ENCODE results near the gene HRCT1. TPM values are rescaled to one million over a fixed set of nuclear protein-coding genes. Genes with fewer than 3 reads are reported as not detected.
"Not testable (repeated sequence)": the region's sequence is repeated elsewhere in the genome, so short reads cannot be mapped to it uniquely, and the experiment has no call there.

HRCT1 gene
- total RNA-seq (2014; rRNA removed; shearing (Covaris generic)) = not detected in 2 replicates

DNA sequence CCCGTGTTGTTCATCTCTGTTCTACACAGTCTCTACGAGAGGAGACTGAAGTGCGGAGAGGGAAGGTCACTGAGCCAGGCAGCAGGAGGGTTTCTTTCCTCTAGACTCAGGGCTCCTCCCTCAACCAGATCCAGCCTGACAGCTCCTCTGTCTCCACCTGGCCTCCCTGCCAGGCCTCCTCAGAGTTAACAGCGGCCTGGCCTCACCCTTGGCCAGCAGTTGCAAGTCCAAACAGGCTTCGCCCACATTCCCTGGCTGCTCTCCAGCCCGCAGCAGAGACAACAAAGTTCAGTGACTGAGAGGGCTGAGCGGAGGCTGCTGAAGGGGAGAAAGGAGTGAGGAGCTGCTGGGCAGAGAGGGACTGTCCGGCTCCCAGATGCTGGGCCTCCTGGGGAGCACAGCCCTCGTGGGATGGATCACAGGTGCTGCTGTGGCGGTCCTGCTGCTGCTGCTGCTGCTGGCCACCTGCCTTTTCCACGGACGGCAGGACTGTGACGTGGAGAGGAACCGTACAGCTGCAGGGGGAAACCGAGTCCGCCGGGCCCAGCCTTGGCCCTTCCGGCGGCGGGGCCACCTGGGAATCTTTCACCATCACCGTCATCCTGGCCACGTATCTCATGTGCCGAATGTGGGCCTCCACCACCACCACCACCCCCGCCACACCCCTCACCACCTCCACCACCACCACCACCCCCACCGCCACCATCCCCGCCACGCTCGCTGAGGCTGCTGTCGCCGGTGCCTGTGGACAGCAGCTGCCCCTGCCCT lies at the start of gene HRCT1:
HRCT1 (plus strand) TSS at position 291 of the 768 bp plus-strand sequence; CDS start at position 377, 86 bp downstream.
- DNase-seq (ENCODE audit: low spot score) = peak; percentile 67
- in situ Hi-C loops (cut with HindIII; ENCODE audit: low sequenced_read_pairs) = no loop called here

- in situ Hi-C loops (cut with HindIII; ENCODE audit: low sequenced_read_pairs) = no loop called here
- DNase-seq (ENCODE audit: low spot score) = no peak
Observed at GRCh38 chr9:35856206-35856605, 49.8 kb upstream of the HRCT1 start.

DNA sequence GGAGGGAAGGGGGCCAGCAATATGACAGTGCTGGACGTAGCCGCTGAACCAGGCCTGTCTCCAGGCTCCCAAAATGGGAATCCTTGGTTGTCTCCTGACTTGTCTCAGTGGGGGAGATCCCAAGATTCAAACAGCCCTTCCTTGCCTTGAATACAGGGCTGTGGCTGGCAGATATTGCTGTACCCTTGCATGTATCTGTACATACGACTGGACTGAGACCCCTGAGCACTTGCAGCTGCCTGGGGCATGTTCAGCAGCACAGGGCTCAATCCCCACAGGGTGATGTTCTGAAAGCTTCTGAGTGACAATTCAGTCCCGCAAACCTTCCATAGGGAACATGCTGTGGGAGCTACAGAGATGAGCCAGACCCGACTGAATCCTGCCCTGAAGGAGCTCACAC lies 49.1 kb upstream of the HRCT1 start:
- no peak for DNase-seq (ENCODE audit: low spot score)
- in situ Hi-C loops (cut with HindIII; ENCODE audit: low sequenced_read_pairs) = no loop called here

DNA sequence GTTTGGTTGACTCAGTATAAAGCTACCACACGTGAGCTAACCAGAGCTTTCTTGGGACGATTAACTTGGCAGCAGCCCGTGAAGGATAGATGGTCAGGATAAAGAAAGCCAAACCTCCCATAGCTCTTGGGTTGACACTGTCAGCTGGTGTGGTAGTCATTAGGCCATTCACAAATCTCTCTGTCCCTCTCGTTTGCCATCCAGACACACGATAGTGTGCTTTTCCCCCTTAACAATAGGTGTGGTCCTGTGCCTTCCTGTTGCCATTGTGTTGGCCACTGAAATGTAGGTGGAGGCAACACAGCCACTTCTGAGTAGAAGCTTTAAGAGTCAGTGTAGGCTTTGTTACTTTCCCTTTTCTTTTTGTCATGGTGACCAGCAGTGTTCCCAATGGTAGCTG lies 47.5 kb upstream of the HRCT1 start:
- no peak for DNase-seq (ENCODE audit: low spot score)
- in situ Hi-C loops (cut with HindIII; ENCODE audit: low sequenced_read_pairs) = no loop called here

DNA sequence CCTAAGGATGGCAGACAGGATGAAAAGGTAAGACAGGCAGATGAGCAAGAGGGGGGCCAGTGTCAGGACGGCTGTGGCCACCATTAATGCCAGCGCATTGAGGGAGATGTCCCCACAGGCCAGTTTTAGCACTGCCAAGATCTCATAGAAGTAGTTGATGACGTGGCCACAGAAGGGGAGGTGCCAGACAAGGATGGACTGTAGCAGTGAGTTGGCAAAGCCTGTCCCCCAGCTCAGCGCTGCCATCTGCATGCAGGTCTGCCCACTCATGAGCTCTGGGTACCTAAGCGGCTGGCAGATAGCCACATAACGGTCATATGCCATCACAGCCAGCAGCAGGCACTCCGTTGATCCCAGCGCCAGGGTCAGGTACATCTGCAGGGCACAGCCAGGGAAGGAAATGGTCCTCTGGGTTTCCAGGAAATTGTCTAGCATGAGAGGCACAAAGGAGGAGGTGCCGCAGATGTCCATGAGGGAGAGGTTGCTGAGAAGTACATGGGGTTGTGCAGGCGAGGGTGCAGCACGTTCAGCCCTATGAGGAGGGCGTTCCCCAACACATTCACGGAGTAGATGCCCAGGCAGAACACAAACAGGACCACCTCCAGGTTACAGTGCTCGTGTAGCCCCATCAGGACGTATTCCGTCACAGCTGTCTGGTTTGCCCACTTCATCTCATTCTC lies 46.6 kb upstream of the HRCT1 start:
- DNase-seq (ENCODE audit: low spot score) = peak; percentile 86
- in situ Hi-C loops (cut with HindIII; ENCODE audit: low sequenced_read_pairs) = no loop called here

DNA sequence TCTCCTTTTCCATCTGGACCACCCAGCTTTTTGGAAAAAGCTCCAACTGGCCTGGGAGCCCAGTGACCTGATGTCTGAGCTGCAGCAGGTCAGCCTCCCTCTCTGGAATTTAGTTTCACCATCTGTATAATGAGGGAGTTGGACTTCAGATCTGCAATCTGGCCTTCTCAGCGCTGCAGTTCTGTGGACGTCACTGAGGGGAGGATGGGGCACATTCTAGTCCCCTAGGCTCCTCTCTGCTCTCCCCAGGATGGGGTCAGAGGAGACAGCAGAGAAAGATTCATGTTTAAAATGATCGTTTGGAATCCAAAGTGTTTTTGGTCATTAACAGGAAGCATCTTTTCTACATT lies 46.0 kb upstream of the HRCT1 start:
- in situ Hi-C loops (cut with HindIII; ENCODE audit: low sequenced_read_pairs) = no loop called here
- no peak for DNase-seq (ENCODE audit: low spot score)

DNA sequence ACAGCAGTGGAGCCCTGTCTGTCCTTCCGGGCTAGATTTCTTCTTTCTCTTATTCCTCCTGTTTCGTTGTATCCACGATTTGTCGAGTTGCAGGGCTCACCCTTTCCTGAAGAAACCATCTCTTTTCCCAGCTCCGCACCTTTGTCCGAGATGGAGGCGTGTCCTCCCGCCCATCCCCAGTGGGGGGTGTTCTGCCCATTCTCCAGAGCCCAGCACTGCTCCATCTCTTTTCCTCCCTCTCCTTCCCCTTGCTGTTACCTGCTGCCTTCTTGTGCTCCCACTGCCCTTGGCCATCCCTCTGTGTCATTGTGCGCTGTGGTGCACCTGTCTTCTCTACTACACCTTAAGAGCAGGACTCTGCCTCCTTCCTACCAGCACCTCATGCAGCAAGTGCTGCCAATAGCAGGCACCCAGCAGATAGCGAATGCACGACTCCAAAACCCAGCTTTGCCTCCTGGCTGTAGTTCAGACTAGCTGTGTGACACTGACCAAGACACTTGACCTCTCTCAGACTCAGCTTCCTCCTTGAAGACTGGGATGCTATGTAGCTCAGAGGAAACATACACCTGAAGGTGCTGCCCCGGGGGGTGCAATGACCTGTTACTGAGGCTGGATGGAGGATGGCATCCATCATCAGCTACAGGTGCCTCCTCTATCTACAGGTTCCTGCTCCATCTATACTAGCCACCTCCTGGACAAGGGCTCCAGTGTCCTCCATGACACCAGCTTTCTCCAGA lies 44.7 kb upstream of the HRCT1 start:
- DNase-seq (ENCODE audit: low spot score) = no peak
- in situ Hi-C loops (cut with HindIII; ENCODE audit: low sequenced_read_pairs) = no loop called here

DNA sequence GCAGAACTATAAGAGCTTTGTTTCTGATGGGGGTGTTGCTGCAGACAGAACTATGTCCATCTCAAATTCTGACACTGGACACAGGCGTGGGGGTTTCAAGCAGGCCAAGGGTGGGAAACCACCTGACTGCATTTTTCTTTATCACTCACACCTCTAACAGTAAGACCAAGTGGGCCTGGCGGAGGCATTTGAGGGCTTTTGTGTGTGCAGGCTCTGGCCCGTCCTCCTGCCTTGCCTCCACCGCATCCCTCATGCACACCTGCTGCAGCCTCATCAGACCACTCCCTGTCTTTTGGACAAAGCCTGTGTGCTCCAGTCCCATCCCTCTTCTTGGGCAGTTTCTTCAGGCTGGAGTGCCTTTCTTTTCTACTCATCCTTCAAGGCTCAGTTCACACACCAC lies 43.7 kb upstream of the HRCT1 start:
- no peak for DNase-seq (ENCODE audit: low spot score)
- in situ Hi-C loops (cut with HindIII; ENCODE audit: low sequenced_read_pairs) = no loop called here

- DNase-seq (ENCODE audit: low spot score) = no peak
Observed at GRCh38 chr9:35863583-35863982, 42.4 kb upstream of the HRCT1 start.

GRCh38 chr9:35864695-35865255 lies 41.2 kb upstream of the HRCT1 start:
- no peak for DNase-seq (ENCODE audit: low spot score)

More at GRCh38 chr9:35863583-35863982, 42.4 kb upstream of the HRCT1 start:
- in situ Hi-C loops (cut with HindIII; ENCODE audit: low sequenced_read_pairs) = no loop called here

GRCh38 chr9:35867538-35867937 lies 38.5 kb upstream of the HRCT1 start:
- in situ Hi-C loops (cut with HindIII; ENCODE audit: low sequenced_read_pairs) = no loop called here
- DNase-seq (ENCODE audit: low spot score) = no peak

More at GRCh38 chr9:35864695-35865255, 41.2 kb upstream of the HRCT1 start:
- in situ Hi-C loops (cut with HindIII; ENCODE audit: low sequenced_read_pairs) = no loop called here

- no peak for DNase-seq (ENCODE audit: low spot score)
- in situ Hi-C loops (cut with HindIII; ENCODE audit: low sequenced_read_pairs) = no loop called here
Observed at GRCh38 chr9:35868933-35869332, 37.1 kb upstream of the HRCT1 start.

DNA sequence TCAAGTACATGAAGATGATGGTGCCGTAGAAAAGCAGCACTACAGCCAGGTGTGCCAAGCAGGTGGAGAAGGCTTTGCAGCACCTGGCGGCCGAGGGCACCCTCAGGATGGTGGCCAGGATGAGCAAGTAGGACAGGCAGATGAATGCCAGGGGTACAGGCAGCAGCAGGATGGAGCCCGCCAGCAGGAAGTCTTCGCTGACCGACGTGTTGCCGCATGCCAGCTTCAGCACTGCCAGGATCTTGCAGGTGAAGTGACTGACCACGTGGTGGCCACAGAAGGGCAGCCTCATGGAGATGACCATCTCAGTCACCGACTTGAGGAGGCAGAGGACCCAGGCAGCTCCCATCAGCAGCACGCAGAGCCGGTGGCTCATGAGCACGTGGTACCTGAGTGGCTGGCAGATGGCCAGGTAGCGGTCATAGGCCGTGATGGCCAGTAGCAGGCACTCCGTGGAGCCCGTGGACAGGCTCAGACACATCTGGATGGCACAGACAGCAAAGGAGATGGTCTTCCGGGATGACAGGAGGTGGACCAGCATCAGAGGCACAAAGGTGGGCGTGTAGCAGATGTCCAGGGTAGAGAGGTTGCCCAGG lies 36.3 kb upstream of the HRCT1 start:
- no peak for DNase-seq (ENCODE audit: low spot score)
- in situ Hi-C loops (cut with HindIII; ENCODE audit: low sequenced_read_pairs) = no loop called here

- in situ Hi-C loops (cut with HindIII; ENCODE audit: low sequenced_read_pairs) = no loop called here
- DNase-seq (ENCODE audit: low spot score) = no peak
Observed at GRCh38 chr9:35870351-35870923, 35.6 kb upstream of the HRCT1 start, which contains the start of gene OR13J1. Gene OR13J1 (minus strand): TSS chr9:35870401. CDS start chr9:35870401, 0 bp downstream.

GRCh38 chr9:35871545-35871944 lies 34.5 kb upstream of the HRCT1 start:
- DNase-seq (ENCODE audit: low spot score) = no peak
- in situ Hi-C loops (cut with HindIII; ENCODE audit: low sequenced_read_pairs) = no loop called here

GRCh38 chr9:35872505-35872904 lies 33.5 kb upstream of the HRCT1 start:
- in situ Hi-C loops (cut with HindIII; ENCODE audit: low sequenced_read_pairs) = no loop called here
- DNase-seq (ENCODE audit: low spot score) = no peak

GRCh38 chr9:35882263-35882848 lies 23.6 kb upstream of the HRCT1 start:
- peak; percentile 95 for DNase-seq (ENCODE audit: low spot score)
- in situ Hi-C loops (cut with HindIII; ENCODE audit: low sequenced_read_pairs) = no loop called here

GRCh38 chr9:35882996-35883395 lies 23.0 kb upstream of the HRCT1 start:
- no peak for DNase-seq (ENCODE audit: low spot score)
- in situ Hi-C loops (cut with HindIII; ENCODE audit: low sequenced_read_pairs) = no loop called here

GRCh38 chr9:35884908-35885307 lies 21.1 kb upstream of the HRCT1 start:
- DNase-seq (ENCODE audit: low spot score); in situ Hi-C loops (cut with HindIII; ENCODE audit: low sequenced_read_pairs): not testable (repeated sequence)
